ENCODE data around the gene TBPL1.
A peak's percentile ranks its signal among the peaks of the same experiment; 100 is the strongest.
"Not testable (repeated sequence)": the region's sequence is repeated elsewhere in the genome, so short reads cannot be mapped to it uniquely, and the experiment has no call there.

TBPL1 gene
- total RNA-seq = 18.1 to 33.4 (median 29.6) reads per million in 9 experiments

DNA sequence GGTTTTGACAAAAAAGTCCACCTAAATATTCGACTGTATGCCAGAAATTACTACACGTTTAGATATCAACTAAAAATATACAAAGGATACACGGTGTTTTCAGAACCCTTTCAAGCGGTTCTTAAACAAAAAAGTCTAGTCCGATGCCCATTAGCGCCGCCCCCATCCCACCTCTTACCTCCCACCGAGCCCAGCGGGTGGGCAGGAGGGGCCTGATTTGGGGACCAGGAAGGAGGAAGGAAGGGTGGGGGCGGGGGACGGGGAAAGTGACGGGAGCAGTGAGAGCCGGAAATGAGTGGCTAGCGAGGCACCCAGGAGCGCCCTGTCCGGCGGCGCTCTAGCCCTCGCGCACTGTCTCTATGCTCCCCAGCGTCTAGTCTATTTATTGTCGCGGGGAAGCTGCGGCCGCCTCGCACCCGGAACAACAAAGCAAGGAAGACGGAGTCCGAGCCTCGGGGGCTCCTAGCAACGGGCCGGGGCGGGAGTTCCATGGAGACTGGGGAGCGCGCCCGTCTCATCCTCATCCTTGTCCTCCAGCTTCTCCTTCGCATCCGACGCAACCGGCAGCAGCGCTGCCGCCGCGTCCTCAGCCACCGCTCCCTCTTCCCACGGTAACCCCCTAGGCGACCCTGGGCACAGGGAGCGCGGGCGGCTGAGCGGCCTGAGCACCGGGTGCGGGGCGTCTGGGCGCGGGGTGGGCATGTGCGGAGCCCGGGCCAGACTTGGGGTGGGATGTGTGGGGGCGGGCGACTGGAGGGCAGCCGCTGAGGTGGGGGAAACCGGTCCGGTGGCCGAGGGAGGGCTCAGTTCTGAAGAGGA is at the start of gene TBPL1:
TBPL1 (plus strand) TSS at position 410 of the 819 bp plus-strand sequence. CDS start 26,902 bp downstream, outside the sequence.
- H3K4me1 Mint-ChIP-seq (ENCODE audit: low read depth in 2 of 2) = peaks cover 37 to 55% of the 10 kb centered on the region in 2 donors
- peaks cover 22% of the 10 kb centered on the region for H3K36me3 Mint-ChIP-seq (ENCODE audit: insufficient read depth)
- H3K9me3 Mint-ChIP-seq = no peaks in the 10 kb centered on the region
- peak within 1 kb of the TSS; percentile 95 to 98 for H3K27ac Mint-ChIP-seq
- peak; percentile 75 to 80 (median 76) for DNase-seq
- peak; percentile 86 for ATAC-seq (replicated peaks)
- peak within 1 kb of the TSS; percentile 97 to 99 for H3K4me3 Mint-ChIP-seq
- H3K27me3 Mint-ChIP-seq = no peaks in the 10 kb centered on the region

DNA sequence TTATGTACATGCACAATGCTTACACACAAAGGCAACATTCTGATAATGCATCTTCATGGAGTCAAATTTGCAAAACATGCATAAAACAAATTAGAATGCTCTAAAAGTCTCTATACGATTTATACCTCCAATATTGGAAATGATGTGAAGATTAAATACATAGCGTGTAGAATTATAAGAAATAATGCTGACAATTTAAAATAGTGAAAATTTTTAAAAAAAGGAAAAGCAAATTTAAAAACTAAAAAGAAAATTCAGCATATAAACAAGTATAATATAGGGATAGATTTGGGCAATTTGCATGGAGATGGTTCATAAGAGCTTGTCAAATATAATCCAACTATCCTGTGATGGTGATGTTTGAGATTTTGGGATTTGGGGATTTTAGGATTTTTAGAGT is 49.2 kb upstream of the TBPL1 start:
- Mint-ChIP-seq H3K27ac (no peak overlapping the region), H3K9me3 (no peaks in the 10 kb centered on the region), H3K36me3 (ENCODE audit: insufficient read depth) (no peaks in the 10 kb centered on the region), H3K4me1 (ENCODE audit: low read depth in 2 of 2) (no peaks in the 10 kb centered on the region), H3K27me3 (peaks cover 58 to 59% of the 10 kb centered on the region in 2 donors), H3K4me3 (no peak overlapping the region)
- DNase-seq (no peak), ATAC-seq (replicated peaks) (no peak)

DNA sequence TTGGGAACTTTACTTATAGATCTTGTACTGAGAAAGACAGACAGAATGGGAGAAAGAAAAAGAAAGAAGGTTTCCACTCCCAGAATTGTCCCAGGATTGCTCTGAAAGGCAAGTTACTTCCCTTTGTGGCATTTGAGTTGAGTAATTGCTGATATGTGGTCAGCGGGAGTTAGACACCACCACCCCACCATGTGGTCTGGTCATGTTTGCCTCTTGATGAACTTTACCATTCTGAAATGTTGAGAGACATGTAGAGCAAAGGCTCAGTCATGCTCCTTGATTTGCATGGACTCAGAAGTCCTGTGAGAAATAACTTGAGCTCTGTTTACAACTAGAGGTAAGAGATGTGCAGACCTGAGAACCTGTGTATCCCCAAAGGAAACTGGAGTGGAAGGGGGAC is 47.0 kb upstream of the TBPL1 start:
- Mint-ChIP-seq H3K9me3 (no peaks in the 10 kb centered on the region), H3K27ac (no peak overlapping the region), H3K4me3 (no peak overlapping the region), H3K4me1 (ENCODE audit: low read depth in 2 of 2) (no peaks in the 10 kb centered on the region), H3K27me3 (peaks cover 73 to 77% of the 10 kb centered on the region in 2 donors), H3K36me3 (ENCODE audit: insufficient read depth) (no peaks in the 10 kb centered on the region)
- DNase-seq (no peak), ATAC-seq (replicated peaks) (no peak)

DNA sequence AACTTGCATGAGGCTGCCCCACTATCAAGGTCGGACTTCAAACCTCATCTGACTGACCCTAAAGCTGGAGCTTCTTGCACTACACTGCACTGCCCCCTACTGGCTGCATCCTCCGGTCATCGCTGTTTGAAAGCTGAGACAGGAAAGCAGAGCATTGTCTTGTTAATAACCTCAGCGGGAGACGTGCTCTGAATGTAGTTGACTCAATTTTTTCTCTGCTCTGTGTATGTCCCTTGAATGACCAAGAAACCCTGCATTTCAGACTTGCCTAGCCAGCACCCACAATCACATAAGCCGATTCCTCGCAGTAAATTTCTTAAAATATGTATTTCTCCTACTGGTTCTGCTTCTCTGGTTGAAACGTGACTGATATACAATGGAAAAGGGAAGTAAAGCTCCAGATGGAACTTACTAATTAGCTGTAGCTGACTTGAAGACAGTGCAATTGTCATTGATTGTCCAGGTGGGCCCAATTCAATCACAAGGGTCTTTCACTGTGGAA is 36.3 kb upstream of the TBPL1 start:
- Mint-ChIP-seq H3K27me3 (peaks cover 16 to 34% of the 10 kb centered on the region in 2 donors), H3K27ac (no peak overlapping the region), H3K4me3 (no peak overlapping the region), H3K4me1 (ENCODE audit: low read depth in 2 of 2) (peaks cover 3 to 4% of the 10 kb centered on the region in 2 donors), H3K9me3 (no peaks in the 10 kb centered on the region), H3K36me3 (ENCODE audit: insufficient read depth) (no peaks in the 10 kb centered on the region)
- DNase-seq (peak; percentile 66 to 69 (median 68)), ATAC-seq (replicated peaks) (peak; percentile 79)

DNA sequence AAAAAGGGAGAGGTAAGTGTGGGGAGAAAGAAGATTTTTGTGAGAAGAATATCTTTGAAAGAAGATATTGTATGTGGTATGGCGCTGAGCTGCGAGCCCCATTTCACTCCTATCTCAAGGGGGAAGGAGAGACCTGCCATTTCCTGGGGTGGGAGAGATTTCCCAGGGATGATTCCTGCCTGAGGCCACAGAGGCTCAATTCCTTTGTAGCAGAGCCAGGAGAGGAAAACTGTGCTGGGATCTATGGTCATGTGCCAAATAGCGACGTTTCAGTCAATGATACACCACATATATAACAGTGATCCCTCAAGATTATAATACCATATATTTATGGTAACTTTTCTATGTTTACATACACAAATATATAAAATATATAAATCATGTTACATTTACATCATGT is 35.2 kb upstream of the TBPL1 start:
- H3K4me1 Mint-ChIP-seq (ENCODE audit: low read depth in 2 of 2) = peaks cover 3 to 4% of the 10 kb centered on the region in 2 donors
- peaks cover 22 to 32% of the 10 kb centered on the region in 2 donors for H3K27me3 Mint-ChIP-seq
- H3K4me3 Mint-ChIP-seq = no peak overlapping the region
- ATAC-seq (replicated peaks) = no peak
- H3K9me3 Mint-ChIP-seq = no peaks in the 10 kb centered on the region
- H3K27ac Mint-ChIP-seq = no peak overlapping the region
- no peaks in the 10 kb centered on the region for H3K36me3 Mint-ChIP-seq (ENCODE audit: insufficient read depth)
- DNase-seq = no peak

DNA sequence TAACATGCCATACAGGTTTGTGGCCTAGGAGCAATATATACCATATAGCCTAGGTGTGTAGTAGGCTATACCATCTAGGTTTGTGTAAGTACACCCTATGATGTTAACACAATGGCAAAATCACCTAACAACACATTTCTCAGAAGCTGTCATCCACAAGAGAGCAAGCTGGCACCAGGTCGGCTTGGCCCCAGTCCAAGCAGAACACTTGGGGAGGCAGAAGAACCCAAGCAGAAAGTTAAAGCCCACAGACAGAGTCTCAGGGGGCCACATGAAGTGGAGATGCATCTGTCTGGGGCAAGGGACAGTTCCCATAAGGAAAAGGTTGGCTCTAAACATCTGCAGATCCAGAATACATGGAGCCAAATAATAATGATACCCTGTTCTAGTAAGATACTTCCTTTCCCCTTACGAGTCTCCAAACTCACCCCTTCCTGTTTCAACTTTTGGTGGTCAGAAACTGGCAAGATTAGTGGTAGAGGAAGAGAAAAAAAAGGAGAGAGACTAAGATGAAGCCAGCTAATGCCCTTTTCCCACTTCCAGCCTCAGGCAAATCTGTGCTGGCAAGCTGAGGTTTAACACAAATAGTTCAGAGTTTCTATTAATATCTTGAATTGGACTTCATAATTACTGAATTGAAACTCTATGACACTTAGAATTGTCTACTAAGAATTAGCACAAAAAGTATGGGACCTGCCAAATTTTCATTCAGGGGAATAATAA is 34.7 kb upstream of the TBPL1 start:
- Mint-ChIP-seq H3K27ac (no peak overlapping the region), H3K9me3 (no peaks in the 10 kb centered on the region), H3K4me3 (no peak overlapping the region), H3K27me3 (peaks cover 26 to 30% of the 10 kb centered on the region in 2 donors), H3K36me3 (ENCODE audit: insufficient read depth) (no peaks in the 10 kb centered on the region), H3K4me1 (ENCODE audit: low read depth in 2 of 2) (peaks cover 3 to 4% of the 10 kb centered on the region in 2 donors)
- no peak for DNase-seq
- no peak for ATAC-seq (replicated peaks)

DNA sequence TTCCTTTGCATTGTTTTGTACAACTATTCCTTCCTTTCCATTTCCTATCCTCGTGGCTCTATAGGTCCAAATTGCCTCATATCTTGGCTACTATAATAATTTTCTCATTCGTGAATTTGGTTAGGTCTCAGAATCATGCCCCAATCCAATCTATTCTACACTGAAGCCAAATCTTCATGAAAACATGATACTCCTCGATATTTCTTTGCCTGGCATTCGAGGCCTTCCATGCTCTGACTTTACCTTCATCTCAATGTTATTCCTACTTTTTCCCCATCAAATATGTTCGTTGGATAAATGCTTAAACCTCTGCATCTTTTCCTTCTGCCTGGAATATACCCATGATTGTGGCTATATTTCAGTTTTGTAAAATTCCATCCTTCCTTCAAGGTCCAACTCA is 33.7 kb upstream of the TBPL1 start:
- no peak for DNase-seq
- ATAC-seq (replicated peaks) = no peak
- H3K4me3 Mint-ChIP-seq = no peak overlapping the region
- H3K36me3 Mint-ChIP-seq (ENCODE audit: insufficient read depth) = no peaks in the 10 kb centered on the region
- H3K9me3 Mint-ChIP-seq = no peaks in the 10 kb centered on the region
- H3K27ac Mint-ChIP-seq = no peak overlapping the region
- peaks cover 32 to 34% of the 10 kb centered on the region in 2 donors for H3K27me3 Mint-ChIP-seq
- H3K4me1 Mint-ChIP-seq (ENCODE audit: low read depth in 2 of 2) = peaks cover 4% of the 10 kb centered on the region in 2 donors

DNA sequence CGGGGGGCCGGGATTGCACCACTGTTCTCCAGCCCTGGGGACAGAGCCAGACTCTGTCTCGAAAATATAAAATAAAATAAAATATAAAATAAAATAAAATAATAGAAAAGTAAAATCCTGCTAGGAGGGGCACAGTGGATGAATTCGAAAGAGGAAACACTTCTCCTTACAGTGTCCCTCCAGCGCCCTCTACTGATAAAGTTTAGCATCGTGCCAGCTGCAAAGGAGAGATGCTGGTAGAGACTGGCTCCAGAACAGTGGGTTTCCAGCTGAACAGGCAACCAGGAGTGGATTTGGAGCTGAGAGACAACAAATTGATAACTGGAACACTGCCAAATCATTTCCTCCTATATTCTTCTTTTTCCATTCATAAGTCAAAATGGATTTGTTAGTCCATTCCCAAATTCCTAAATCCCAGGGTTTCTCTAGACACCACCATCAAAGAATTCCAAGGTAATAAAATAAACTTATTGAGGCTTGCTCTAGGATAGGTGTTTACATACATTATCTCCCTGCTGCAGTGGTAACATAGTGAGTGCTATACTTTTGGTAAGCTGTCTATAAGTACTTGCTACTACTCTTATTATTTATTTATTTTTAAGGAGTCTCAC is 31.7 kb upstream of the TBPL1 start:
- Mint-ChIP-seq H3K4me3 (no peak overlapping the region), H3K27ac (no peak overlapping the region), H3K36me3 (ENCODE audit: insufficient read depth) (no peaks in the 10 kb centered on the region), H3K27me3 (peaks cover 29 to 46% of the 10 kb centered on the region in 2 donors), H3K9me3 (no peaks in the 10 kb centered on the region), H3K4me1 (ENCODE audit: low read depth in 2 of 2) (peaks cover 4% of the 10 kb centered on the region in 2 donors)
- ATAC-seq (replicated peaks) (peak; percentile 69), DNase-seq (peak; percentile 66 to 70 (median 69))

DNA sequence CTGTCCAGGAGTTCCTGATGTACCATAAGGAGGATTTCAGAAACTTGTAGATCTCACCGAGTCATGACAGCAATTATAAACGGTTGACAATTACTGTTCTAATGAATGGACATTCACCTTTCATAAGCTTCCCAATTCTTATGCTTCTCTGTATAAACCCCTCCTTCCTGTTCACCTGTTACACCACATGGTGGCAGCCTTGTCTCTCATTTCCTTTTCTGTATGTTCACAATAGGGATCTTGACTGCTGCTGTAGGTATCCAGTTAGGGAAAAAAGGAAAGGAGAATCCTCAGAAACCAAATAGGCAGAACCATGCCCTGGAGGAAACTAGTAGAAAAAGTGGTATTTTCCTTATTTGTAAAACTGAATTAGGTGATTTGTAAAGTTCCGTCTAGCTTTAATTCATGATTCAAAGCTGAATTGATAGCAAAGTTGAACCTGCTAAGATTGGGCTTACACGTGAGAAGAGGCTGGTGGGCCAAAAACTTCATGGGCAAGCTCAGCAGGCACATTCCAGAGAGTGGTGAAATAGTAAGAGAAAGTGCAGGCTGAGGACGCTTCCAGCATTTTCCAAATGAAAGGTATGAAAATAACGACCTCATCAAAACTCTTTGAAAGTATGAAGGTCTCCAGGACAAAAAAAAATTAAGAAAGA is 29.0 kb upstream of the TBPL1 start:
- H3K4me3 Mint-ChIP-seq = no peak overlapping the region
- H3K27ac Mint-ChIP-seq = no peak overlapping the region
- H3K9me3 Mint-ChIP-seq = no peaks in the 10 kb centered on the region
- peaks cover 44 to 66% of the 10 kb centered on the region in 2 donors for H3K27me3 Mint-ChIP-seq
- ATAC-seq (replicated peaks) = peak; percentile 90
- no peaks in the 10 kb centered on the region for H3K36me3 Mint-ChIP-seq (ENCODE audit: insufficient read depth)
- H3K4me1 Mint-ChIP-seq (ENCODE audit: low read depth in 2 of 2) = peaks cover 0 to 1% of the 10 kb centered on the region in 2 donors
- DNase-seq = peak; percentile 46 to 62 (median 52)

DNA sequence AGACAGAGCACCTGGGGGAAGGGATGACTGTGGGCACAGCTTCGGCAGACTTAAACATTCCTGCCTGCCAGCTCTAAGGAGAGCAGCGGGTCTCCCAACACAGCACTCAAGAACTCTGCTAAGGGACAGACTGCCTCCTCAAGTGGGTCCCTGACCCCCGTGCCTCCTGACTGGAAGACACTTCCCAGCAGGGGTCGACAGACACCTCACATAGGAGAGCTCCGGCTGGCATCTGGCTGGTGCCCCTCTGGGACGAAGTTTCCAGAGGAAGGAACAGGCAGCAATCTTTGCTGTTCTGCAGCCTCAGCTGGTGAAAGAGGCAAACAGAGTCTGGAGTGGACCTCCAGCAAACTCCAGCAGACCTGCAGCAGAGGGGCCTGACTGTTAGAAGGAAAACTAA is 21.8 kb upstream of the TBPL1 start:
- H3K9me3 Mint-ChIP-seq; H3K36me3 Mint-ChIP-seq (ENCODE audit: insufficient read depth); H3K4me1 Mint-ChIP-seq (ENCODE audit: low read depth in 2 of 2); H3K4me3 Mint-ChIP-seq; H3K27ac Mint-ChIP-seq; ATAC-seq (replicated peaks); DNase-seq: not testable (repeated sequence)
- peaks cover 25 to 51% of the 10 kb centered on the region in 2 donors for H3K27me3 Mint-ChIP-seq

DNA sequence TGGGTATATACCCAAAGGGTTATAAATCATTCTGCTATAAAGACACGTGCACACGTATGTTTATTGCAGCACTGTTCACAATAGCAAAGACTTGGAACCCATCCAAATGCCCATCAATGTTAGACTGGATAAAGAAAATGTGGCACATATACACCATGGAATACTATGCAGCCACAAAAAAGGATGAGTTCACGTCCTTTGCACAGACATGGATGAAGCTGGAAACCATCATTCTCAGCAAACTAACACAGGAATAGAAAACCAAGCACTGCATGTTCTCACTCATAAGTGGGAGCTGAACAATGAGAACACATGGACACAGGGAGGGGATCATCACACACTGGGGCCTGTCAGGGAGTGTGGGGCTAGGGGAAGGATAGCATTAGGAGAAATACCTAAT is 16.7 kb upstream of the TBPL1 start:
- H3K36me3 Mint-ChIP-seq (ENCODE audit: insufficient read depth); H3K9me3 Mint-ChIP-seq; H3K4me3 Mint-ChIP-seq; H3K27ac Mint-ChIP-seq; H3K4me1 Mint-ChIP-seq (ENCODE audit: low read depth in 2 of 2); ATAC-seq (replicated peaks); DNase-seq: not testable (repeated sequence)
- peaks cover 18 to 54% of the 10 kb centered on the region in 2 donors for H3K27me3 Mint-ChIP-seq

DNA sequence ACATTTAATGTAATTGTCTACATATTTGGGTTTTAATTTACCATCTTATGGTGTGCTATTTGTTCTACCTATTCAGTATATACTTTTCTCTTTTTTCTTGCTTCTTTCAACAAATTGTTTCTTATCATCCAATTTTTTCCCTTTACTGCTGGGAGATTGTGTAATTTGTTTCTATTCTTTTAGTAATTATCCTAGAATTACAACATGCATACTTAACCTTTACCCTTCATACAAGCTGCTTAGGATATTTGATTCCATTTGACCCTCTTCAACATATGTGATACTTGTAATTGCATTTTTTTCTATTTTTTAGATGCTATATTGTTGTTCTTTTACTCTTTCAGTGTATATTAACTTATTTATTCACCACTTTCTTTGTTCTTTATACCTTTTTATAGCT is 15.1 kb upstream of the TBPL1 start:
- no peaks in the 10 kb centered on the region for H3K36me3 Mint-ChIP-seq (ENCODE audit: insufficient read depth)
- H3K27ac Mint-ChIP-seq = no peak overlapping the region
- ATAC-seq (replicated peaks) (no peak), DNase-seq (no peak)
- H3K4me1 Mint-ChIP-seq (ENCODE audit: low read depth in 2 of 2) = no peaks in the 10 kb centered on the region
- no peak overlapping the region for H3K4me3 Mint-ChIP-seq
- H3K9me3 Mint-ChIP-seq = peaks cover 0 to 8% of the 10 kb centered on the region in 2 donors
- H3K27me3 Mint-ChIP-seq = peaks cover 19 to 44% of the 10 kb centered on the region in 2 donors

DNA sequence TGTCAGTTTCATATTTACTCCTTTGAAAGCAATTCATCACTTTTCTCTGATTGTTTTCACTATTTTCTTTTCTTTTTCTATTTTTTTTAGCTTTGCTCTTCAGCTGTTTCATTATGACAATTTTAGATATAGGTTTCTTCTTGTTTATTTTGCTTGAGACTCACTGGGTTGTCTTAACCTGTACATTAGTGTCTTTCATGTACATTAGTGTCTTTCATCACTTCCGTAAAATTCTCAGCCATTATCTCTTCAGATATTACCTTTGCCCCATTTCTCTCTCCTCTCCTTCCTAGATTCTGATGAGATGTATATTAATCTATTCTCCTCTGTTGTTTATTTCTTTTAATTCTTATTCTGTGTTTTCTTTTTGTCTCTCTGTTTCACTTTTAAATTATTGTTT is 14.5 kb upstream of the TBPL1 start:
- H3K36me3 Mint-ChIP-seq (ENCODE audit: insufficient read depth) = no peaks in the 10 kb centered on the region
- H3K4me3 Mint-ChIP-seq = no peak overlapping the region
- ATAC-seq (replicated peaks) (no peak), DNase-seq (no peak)
- no peak overlapping the region for H3K27ac Mint-ChIP-seq
- H3K4me1 Mint-ChIP-seq (ENCODE audit: low read depth in 2 of 2) = no peaks in the 10 kb centered on the region
- H3K9me3 Mint-ChIP-seq = peaks cover 0 to 4% of the 10 kb centered on the region in 2 donors
- peaks cover 19 to 37% of the 10 kb centered on the region in 2 donors for H3K27me3 Mint-ChIP-seq

Measured in effector memory CD8-positive, alpha-beta T cell (primary cell).